NCI-H226 (cell line): ENCODE measurements around the gene OIP5.
"Not testable (repeated sequence)": the region's sequence is repeated elsewhere in the genome, so short reads cannot be mapped to it uniquely, and the experiment has no call there.

Source experiments
- DNase-seq: peaks from one replicate; pipeline ENCODE4 v3.0.0-alpha.2; 2015

The OIP5 gene

DNA sequence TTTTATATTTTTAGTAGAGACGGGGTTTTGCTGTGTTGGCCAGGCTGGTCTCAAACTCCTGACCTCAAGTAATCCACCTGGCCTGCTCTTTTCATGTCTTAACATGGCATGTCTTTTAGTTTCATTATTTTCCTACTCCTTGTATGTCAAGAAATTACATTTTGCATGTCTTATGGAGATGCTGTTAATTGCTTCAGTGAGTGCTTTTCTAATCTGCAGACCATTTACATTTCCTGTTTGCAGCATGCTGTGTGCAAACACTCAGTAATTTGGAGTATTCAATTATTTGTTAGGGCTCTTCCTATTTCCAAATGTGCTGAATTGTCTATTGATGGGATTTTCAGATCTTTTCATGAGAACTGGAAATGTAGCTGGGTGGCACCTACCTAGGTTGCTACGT is 31.3 kb downstream of the OIP5 start:
- not testable (repeated sequence) for DNase-seq

DNA sequence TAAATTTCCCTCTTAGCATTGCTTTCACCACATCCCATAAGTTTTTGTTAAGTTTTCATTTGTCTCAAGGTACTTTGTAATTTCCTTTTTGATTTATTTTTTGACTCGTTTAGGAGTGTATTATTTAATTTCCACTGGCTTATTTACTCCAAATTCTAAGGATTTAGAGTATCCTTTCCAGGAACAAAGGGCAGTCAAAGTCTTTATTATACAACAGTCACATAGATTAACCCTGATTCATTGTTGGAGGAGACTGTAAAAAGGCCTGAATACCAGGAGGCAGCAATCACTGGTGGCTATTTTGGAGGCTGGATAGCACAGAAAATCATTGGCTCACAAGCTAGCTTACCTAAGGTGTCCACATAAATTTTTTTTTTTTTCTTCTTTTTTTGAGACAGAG is 39.9 kb downstream of the OIP5 start:
- DNase-seq, result no peak

DNA sequence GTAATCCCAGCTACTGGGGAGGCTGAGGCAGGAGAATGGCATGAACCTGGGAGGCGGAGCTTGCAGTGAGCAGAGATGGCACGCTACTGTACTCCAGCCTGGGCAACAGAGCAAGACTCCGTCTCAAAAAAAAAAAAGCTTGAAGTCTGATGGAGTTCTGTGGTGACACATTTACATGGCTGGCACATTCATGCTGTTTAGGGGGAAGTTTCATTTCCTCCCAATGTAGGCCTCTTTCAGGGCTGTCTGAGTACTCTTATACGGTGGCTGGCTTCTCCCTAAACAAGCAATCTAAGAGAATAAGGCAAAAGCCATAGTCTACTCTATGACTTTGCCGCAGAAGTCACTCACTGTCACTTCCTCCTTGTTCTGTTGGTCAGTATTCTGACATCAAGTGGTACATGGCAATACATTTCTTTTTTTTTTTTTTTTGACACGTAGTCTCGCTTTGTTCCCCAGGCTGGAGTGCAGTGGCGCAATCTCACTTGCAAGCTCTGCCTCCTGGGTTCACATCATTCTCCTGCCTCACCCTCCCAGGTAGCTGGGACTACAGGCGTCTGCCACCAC is 41.2 kb downstream of the OIP5 start:
- no peak for DNase-seq

GRCh38 chr15:41289953-41290352 is 42.4 kb downstream of the OIP5 start:
- no peak for DNase-seq

- no peak for DNase-seq
These were observed 43.9 kb downstream of the OIP5 start for GRCh38 chr15:41288464-41288863.

DNA sequence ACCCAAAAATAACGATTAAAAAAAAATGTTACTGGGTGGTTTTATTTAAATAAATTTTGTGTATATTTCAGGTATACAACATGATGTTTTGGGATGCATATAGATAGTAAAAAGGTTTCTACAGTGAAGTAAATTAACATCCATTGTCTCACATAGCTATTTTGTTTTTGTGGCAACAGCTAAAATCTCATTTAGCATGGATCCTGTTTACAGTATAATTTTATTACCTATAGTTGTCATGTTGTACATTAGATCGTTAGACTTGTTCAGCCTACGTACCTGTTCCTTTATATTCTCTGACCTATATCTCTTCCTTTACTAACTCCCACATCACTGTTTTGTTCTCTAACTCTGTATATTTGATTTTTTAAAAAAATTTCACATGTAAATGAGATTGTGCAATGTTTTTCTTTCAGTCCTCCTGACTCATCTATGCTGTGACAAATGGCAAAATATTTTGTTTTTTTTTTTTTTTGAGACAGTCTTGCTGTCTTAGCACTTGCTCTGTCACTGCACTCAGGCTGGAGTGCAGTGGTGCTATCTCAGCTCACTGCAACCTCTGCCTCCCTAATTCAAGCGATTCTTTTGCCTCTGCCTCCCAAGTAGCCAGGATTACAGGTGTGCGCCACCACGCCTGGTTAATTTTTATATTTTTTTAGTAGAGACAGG is 45.6 kb downstream of the OIP5 start:
- DNase-seq, result no peak

- no peak for DNase-seq
These were observed 47.1 kb downstream of the OIP5 start for GRCh38 chr15:41285285-41285684.

DNA sequence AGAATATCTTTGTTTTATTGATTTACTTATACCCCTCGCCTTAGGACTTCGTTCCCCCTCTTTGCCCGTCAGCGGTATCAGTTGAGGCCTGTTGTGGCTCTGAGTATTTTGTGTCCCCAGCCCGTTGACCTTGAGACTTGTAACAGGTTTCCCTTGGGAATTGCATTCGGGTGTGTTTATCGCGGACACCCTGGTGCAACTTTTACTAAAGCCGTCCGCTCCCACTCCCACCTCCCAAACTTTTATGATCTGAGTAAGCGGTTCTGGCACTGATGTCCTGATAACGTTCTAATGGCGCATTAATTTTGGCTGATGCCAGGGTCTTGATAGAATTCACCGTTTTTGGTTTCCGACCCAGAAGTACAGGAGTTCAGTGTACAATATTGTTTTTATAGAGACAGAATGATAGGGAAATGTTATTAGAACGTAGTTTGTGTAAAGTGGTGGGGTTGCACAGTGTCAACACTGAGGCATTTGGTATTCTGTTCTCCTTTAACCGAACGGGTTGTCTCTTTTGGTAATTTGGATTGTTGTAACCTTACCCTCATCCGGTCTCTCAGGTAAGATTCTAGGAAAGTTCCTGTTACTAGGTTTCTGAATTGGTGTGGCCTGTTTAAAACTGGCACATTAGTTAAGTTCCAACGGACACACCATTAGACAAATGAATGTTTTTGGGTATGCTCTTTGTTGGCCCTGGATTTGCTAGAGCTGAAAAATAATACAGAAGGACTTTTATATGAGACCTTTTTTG is 47.8 kb downstream of the OIP5 start:
- no peak for DNase-seq

- peak; percentile 87 for DNase-seq
These were observed 48.6 kb downstream of the OIP5 start for GRCh38 chr15:41283653-41284426.

DNA sequence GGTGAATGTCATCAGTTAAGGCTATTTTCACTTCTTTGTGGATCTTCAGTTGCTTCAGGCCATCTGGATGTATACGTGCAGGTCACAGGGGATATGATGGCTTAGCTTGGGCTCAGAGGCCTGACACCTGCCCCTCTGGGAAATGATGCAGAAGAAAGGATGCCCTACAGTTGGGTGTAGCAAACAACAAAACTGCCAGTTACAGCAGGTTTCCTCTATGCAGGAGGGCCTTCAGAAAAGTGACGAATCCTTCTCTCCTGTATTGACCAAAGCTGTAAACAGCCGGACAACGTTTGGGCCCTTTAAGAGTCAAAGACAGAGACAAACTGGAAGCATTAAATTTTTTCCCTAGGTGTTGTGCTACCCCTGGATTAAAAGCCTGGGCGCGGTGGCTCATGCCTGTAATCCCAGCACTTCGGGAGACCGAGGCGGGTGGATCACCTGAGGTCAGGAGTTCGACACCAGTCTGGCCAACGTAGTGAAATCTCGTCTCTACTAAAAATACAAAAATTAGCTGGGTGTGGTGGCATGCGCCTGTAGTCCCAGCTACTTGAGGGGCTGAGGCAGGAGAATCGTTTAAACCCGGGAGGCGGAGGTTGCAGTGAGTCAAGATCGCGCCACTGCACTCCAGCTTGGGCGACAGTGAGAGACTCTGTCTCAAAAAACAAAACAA is 49.3 kb downstream of the OIP5 start:
- not testable (repeated sequence) for DNase-seq

- not testable (repeated sequence) for DNase-seq
These were observed 50.0 kb downstream of the OIP5 start for GRCh38 chr15:41282436-41282835.

GRCh38 chr15:41281236-41281635 is 51.2 kb downstream of the OIP5 start:
- DNase-seq, result peak; percentile 54

GRCh38 chr15:41279535-41280283 is 52.7 kb downstream of the OIP5 start:
- no peak for DNase-seq

GRCh38 chr15:41278319-41278718 is 54.1 kb downstream of the OIP5 start:
- no peak for DNase-seq

GRCh38 chr15:41276831-41277230 is 55.6 kb downstream of the OIP5 start:
- no peak for DNase-seq

GRCh38 chr15:41269887-41270286 is 62.5 kb downstream of the OIP5 start:
- DNase-seq, result no peak

DNA sequence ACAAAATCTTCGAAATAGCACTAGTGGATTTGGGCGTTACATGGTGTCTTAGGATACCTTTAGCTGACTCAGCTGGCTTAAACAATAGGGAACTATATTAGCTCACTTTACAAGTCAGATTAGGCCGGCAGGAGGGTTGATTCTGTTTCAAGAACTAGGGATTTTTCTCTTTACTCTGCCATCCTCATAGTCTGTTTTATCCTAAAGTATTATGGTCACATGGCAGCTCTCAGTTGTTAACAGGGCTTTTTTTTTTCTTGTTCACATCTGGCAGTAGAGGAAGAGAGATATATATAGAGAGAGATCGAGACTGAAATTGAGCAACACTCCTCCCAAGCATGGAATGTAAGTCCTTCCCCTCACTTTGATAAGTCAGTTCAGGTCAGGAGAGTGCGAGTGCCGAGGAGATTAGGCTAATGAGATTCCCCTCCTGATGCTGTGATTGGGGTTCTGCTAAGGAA is 68.5 kb downstream of the OIP5 start:
- peak; percentile 63 for DNase-seq

DNA sequence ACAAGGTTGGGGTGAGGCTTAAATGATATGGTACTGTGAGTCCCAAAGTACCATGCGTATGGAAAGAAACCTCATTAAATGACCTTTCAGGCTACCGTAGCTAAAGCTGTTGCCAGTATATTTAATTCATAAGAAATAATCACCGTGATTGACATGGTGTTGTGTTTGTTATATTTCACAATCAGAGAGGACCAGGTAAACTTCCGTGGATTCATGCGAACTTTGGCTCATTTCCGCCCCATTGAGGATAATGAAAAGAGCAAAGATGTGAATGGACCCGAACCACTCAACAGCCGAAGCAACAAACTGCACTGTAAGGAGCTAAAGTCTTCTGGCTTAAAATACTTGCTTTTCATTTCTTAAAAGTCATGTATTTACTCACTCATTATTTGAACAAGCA is 69.8 kb downstream of the OIP5 start:
- DNase-seq, result no peak

DNA sequence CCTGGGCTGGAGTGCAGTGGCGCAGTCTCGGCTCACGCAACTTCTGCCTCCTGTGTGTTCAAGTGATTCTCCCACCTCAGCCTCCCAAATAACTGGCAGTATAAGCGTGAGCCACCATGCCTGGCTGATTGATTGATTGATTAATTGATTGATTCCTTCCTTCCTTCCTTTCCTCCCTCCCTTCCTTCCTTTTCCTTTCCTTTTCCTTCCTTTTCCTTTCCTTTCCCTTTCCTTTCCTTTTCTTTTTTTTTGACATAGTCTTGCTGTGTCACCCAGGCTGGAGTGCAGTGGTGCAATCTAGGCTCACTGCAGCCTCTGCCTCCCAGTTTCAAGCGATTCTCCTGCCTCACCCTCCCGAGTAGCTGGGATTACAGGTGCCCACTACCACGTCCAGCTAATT is 71.5 kb downstream of the OIP5 start:
- not testable (repeated sequence) for DNase-seq

DNA sequence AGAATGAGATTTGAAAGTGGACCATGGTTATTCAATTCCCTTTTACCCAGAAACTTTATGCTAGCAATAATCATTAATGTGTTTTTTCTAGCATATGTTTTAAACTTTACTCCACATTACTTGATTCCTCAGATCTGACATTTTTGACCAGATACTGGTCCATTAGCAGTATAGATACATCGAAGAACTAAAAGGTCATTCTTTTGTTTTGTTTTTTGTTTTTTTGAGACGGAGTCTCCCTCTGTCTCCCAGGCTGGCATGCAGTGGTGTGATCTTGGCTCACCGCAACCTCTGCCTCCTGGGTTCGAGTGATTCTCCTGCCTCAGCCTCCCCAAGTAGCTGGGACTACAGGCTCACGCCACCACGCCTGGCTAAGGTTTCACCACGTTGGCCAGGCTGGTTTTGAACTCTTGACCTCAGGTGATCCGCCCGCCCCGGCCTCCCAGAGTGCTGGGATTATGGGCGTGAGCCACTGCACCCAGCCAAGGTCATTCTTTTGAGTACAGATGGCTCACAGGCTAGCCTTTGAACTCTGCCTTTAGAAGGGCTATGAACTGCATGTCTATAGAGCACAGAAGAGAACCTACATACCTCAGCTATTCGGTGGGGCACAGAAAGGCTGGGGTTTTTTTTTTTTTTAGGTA is 72.7 kb downstream of the OIP5 start:
- no peak for DNase-seq
